Measurements from ENCODE around the gene PPP1R12C.

PPP1R12C gene

GRCh38 chr19:55091126-55091910 is 26.1 kb downstream of the PPP1R12C start:
- no peak overlapping the region for H3K27ac ChIP-seq
- no peak for TF ChIP-seq CTCF (IDR thresholded peaks at IDR 0.05)
- TF ChIP-seq ZFX (IDR thresholded peaks at IDR 0.05; ENCODE audit: borderline replicate concordance), result no peak

DNA sequence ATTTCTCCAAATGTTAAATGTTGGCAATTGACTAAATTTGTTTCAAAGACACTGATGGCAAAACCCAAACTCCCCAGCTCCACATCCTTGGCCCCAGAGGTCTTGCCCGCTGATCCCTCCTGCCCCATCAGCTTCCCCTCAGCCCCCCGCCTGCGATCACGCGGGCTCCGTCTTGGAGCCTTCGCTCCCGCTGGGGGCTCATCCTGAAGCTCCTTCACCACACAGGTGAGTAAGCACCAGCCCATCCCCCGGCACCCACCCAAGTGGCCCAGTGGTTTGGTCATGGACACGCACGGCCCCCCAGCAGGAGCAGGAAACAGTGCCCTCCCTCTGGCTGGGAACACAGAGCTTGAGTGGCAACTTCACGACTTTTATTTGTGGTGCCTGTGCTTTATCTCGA is 26.9 kb downstream of the PPP1R12C start:
- H3K27ac ChIP-seq, result no peak overlapping the region
- TF ChIP-seq CTCF (IDR thresholded peaks at IDR 0.05), result no peak
- TF ChIP-seq ZFX (IDR thresholded peaks at IDR 0.05; ENCODE audit: borderline replicate concordance), result no peak

DNA sequence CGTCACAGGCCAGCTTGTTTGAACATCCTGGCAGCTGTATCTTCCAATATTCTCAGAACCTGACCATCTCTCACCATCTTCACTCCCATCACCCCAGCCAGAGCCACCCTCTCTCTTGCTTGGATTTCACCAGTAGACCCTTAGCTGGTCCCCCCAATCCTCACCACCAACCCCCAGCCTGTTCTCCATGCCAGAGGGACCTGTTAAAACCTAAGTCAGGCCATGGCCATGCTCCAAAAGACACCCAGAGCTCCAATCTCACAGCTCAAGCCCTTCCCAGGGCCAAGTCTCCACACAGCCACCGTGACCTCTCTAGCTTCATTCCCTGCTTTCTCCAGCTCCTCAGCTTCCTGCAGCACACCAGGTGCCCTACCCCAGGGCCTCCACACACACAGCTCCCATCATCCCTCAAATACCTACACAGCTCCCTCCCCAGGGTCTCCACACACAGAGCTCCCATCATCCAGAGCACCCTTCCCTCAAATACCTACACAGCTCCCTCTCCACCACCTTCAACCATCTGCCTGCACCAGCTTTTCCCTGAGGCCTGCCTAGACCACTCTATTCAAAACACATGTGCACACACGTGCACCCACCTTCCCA is 28.0 kb downstream of the PPP1R12C start:
- H3K27ac ChIP-seq, result no peak overlapping the region
- TF ChIP-seq CTCF (IDR thresholded peaks at IDR 0.05), result no peak
- TF ChIP-seq ZFX (IDR thresholded peaks at IDR 0.05; ENCODE audit: borderline replicate concordance), result no peak

DNA sequence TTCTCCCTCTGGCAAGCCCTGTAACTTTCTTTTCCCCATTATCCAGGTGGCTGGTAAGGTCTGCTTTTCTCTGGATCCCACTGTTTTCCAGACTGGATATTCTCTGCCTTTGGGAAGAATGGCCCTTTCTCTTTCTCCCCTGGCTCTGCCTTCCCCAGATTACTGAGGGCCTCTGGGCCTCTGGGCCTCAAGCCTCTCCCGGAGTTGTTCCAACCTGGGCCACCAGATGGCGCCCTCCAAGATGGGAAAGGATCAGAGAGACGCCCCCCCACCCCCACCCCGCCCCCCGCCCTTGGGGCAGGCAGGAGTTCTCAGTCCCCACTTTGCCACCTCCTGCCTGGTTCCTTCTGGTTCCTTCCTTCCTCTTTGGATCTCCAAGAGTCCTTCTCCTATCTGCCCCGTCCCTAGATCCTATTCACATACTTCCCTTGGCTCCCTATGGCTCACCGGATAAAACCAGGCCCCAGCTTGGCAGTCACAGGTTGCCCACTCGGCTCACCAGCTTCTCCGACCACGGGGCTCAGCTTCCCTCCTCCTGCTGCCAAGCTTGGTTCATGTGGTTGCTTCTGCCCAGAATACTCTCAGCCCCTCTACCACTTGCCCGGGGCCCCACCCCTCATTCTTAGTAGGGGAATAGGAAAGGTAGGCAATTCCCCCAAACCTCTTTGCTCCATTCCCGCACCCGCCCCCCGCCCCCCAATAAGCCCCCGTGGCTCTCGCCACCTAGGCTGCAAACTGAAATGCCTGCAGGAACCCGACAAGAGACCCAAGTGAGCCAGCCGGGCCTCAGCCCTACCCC is 28.7 kb downstream of the PPP1R12C start:
- TF ChIP-seq CTCF (IDR thresholded peaks at IDR 0.05) (peak; percentile 86), ZFX (IDR thresholded peaks at IDR 0.05; ENCODE audit: borderline replicate concordance) (no peak)
- peak overlapping the region; percentile 44 for H3K27ac ChIP-seq

DNA sequence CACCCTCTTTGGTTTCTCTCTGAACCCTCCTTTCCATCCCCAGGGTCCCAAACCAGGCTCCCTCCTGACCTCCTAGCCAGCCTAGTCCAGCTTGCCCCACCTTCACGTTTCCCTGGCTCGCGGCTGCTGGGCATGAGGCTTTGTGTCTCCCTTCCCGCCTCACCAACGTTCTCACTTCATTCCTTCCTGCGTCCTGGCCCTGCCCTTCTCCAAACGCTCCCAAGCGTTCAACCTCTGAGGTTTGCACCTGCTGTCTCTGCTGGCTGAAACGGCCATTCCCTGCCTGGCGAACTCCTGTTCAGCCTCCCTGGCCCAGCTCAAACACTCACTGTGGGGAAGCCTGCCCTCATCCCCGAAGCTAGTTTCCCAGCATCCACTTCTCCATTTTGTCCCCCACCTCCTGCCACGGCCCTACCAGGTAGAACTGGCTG is 29.4 kb downstream of the PPP1R12C start:
- TF ChIP-seq CTCF (IDR thresholded peaks at IDR 0.05), result no peak
- TF ChIP-seq ZFX (IDR thresholded peaks at IDR 0.05; ENCODE audit: borderline replicate concordance), result no peak
- H3K27ac ChIP-seq, result peak overlapping the region; percentile 44

DNA sequence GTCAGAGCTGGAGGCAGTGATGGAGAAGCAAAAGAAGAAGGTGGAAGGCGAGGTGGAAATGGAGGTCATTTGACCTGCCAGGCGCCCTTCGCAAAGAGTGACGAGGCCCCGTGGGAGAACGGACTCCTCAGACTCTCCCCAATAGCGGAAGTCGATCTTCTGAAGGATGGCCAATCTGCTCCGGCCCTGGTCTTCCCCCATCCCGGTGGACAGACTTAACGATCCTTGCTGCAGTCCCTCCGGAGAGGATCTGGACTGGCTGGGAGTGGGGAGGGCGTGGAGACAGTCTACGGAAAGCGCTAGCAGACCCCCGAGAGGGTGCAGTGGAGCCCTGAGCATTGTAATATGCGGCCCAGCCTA is 29.9 kb downstream of the PPP1R12C start:
- peak overlapping the region; percentile 44; the same call in 1 of the 2 replicates for H3K27ac ChIP-seq
- no peak for TF ChIP-seq ZFX (IDR thresholded peaks at IDR 0.05; ENCODE audit: borderline replicate concordance)
- TF ChIP-seq CTCF (IDR thresholded peaks at IDR 0.05), result no peak
